Endothelial cell of umbilical vein (primary cell): ENCODE measurements around the gene APLP2.

Experiments
- EZH2 ChIP-seq: IDR thresholded peaks from 2 replicates; pipeline ENCODE4 v1.6.1; 2012; ENCODE audit warnings: borderline replicate concordance, low read depth, mild to moderate bottlenecking, moderate library complexity, low read length, inconsistent platforms; ENCODE audit not compliant: severe bottlenecking
- GATA2 ChIP-seq: IDR thresholded peaks from 2 replicates; pipeline ENCODE4 v1.7.0; 2011; ENCODE audit warnings: low read depth, mild to moderate bottlenecking, moderate library complexity, mixed read lengths, low read length; ENCODE audit not compliant: insufficient read length, insufficient read depth
- JUN ChIP-seq: IDR thresholded peaks from 2 replicates; pipeline ENCODE4 v1.6.1; 2011; ENCODE audit warnings: borderline replicate concordance, low read depth; ENCODE audit not compliant: insufficient read length, insufficient read depth
- MYC ChIP-seq: IDR thresholded peaks from one replicate; pipeline ENCODE4 v1.6.1; 2011; ENCODE audit warnings: mild to moderate bottlenecking, low read depth, low read length
- POLR2A ChIP-seq: IDR thresholded peaks from 2 replicates; pipeline ENCODE4 v1.6.1; 2012; ENCODE audit warnings: low read depth, mild to moderate bottlenecking, control low read depth, low read length
- POLR2AphosphoS5 ChIP-seq: IDR thresholded peaks from 2 replicates; pipeline ENCODE4 v1.6.1; 2012; ENCODE audit warnings: low read depth, mild to moderate bottlenecking, control low read depth, low read length, moderate library complexity; ENCODE audit not compliant: insufficient read depth
- TF ChIP-seq, protein P1 (sequence below), 2 donors: IDR thresholded peaks; 1 replicate in 1 of 2; 2 replicates in 1 of 2; pipeline ENCODE4 v1.5.1; 2011; ENCODE audit warnings: low read length in 2 of 2, mild to moderate bottlenecking in 2 of 2, moderate library complexity in 2 of 2, control low read depth in 1 of 2, inconsistent platforms in 1 of 2, low read depth in 1 of 2; ENCODE audit not compliant: insufficient read depth in 1 of 2; ENCODE audit errors: extremely low read depth in 1 of 2
- TF ChIP-seq, protein P2 (sequence below): IDR thresholded peaks from 2 replicates; pipeline ENCODE4 v1.6.1; 2011; ENCODE audit not compliant: insufficient read depth, insufficient read length

DNA sequence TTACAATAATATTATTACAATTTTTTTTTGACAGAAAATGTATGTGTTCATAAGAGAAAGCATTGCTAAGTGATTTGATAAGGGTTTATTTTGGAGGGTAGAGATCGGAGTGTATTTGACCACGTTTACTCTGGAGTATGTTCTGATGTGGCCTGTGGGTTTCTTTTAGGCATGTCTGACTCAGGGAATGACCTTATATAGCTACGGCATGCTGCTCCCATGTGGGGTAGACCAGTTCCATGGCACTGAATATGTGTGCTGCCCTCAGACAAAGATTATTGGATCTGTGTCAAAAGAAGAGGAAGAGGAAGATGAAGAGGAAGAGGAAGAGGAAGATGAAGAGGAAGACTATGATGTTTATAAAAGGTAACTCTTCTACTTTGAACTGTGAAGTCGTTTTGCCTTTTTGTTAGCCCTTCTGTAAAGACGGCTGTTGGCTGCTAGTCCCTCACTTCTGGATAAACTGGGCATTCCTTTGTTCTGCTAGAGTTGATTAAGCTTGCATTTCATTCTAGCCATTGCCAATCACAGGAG is 51.8 kb downstream of the APLP2 start:
- TF ChIP-seq, protein P1, sequence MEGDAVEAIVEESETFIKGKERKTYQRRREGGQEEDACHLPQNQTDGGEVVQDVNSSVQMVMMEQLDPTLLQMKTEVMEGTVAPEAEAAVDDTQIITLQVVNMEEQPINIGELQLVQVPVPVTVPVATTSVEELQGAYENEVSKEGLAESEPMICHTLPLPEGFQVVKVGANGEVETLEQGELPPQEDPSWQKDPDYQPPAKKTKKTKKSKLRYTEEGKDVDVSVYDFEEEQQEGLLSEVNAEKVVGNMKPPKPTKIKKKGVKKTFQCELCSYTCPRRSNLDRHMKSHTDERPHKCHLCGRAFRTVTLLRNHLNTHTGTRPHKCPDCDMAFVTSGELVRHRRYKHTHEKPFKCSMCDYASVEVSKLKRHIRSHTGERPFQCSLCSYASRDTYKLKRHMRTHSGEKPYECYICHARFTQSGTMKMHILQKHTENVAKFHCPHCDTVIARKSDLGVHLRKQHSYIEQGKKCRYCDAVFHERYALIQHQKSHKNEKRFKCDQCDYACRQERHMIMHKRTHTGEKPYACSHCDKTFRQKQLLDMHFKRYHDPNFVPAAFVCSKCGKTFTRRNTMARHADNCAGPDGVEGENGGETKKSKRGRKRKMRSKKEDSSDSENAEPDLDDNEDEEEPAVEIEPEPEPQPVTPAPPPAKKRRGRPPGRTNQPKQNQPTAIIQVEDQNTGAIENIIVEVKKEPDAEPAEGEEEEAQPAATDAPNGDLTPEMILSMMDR (IDR thresholded peaks at IDR 0.05; ENCODE audit: extremely low read depth in 1 of 2, insufficient read depth in 1 of 2, low read depth in 1 of 2, low read length in 2 of 2): no peak
- TF ChIP-seq POLR2AphosphoS5 (no peak), POLR2A (no peak), EZH2 (no peak), MYC (no peak), JUN (no peak), GATA2 (no peak)
- TF ChIP-seq, protein P2, sequence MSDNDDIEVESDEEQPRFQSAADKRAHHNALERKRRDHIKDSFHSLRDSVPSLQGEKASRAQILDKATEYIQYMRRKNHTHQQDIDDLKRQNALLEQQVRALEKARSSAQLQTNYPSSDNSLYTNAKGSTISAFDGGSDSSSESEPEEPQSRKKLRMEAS: no peak
